Inferior parietal cortex (tissue), 1 donor: ENCODE data around the gene KIAA1614.
"Not testable (repeated sequence)": the region's sequence is repeated elsewhere in the genome, so short reads cannot be mapped to it uniquely, and the experiment has no call there.

Experiments used
- DNase-seq: peaks from one replicate; pipeline ENCODE4 v3.0.0-alpha.2; 2016; ENCODE audit errors: extremely low spot score

KIAA1614 gene

DNA sequence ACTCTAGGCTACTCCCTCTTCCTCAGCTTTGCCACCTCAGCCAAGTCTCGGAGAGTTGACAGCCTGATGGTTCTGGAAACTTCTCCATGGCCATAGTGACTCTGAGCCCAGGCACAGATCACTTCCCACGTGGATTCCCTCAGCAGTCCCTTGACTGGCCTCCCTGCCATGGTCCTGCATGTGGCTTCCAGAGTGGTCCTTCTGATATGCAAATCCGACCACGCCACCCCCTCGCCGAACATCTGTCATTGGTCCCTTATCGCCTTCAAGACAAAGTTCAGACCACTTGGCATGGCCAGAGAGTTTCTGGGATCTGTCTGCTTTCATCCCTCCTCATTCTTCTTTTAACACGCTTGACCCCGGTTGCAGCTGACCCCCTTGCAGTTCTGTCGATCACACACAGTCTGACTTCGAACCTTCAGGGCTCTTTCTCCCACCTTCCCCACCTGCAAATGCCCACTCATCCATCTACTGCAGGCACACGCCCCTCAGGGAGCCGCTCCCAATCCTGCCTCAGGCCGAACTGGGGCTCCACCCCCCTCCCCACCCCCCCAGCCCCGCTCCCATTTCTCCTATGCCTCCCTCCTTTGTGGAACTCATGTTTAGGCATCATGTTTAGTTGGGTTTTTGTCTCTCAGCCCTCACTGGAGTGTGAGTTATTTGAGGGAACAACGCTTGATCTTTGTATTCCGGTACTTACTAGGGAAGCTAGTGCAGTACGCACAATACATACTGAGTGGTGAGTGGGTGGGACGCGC lies 29.0 kb downstream of the KIAA1614 start:
- DNase-seq = no peak

DNA sequence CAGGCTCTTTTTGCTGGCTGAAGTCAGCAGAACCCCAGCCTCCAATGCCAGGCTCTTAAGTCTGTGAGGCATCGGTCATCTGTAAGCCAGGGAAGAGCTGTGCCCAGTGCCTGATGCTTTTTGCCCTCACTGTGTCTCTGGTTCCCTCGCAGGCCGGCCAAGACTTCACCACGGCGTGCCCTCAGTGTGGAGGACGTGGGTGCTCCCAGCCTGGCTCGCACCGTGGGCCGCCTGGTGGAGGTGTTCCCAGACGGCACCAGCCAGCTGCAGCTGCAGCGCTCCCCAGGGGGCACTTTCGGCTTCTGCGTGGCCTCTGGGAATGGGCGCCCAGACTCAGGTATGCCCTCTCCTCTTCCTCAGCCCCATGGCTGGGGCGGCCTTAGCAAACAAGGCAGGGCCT lies 32.5 kb downstream of the KIAA1614 start:
- no peak for DNase-seq

DNA sequence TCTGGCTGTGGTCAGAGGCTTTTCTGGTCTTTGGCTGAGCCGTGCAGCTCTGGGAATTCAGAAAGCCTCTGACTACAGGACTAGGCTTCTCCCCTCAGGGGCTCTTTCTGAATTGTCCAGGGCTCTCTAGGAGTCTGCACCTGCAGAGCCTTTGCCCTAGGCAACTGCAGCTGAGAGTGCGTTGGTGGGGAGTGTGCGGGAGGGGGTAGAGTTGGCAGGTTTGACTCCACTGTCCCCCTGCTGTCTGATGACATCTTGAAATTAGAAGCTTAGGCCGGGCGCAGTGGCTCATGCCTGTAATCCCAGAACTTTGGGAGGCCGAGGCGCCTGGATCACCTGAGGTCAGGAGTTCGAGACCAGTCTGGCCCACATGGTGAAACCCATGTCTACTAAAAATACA lies 32.9 kb downstream of the KIAA1614 start:
- DNase-seq = no peak

DNA sequence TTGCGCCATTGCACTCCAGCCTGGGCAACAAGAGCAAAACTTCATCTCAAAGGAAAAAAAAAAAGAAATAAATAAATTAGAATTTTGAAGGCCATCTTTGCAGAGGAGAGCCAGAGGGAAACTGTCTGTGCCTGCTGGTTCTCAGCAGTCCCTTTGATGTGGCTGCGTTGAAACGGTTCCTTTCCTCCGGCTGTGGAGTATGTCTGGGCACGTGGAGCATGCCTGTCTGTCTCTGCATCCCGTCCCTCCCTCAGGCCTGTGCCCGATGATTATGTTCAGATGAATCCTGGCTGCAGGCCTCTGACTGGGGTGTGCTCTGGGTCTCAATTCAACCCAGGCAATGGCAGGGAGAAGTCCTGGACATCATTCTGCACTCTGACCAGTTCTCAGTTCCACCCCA lies 33.4 kb downstream of the KIAA1614 start:
- no peak for DNase-seq

DNA sequence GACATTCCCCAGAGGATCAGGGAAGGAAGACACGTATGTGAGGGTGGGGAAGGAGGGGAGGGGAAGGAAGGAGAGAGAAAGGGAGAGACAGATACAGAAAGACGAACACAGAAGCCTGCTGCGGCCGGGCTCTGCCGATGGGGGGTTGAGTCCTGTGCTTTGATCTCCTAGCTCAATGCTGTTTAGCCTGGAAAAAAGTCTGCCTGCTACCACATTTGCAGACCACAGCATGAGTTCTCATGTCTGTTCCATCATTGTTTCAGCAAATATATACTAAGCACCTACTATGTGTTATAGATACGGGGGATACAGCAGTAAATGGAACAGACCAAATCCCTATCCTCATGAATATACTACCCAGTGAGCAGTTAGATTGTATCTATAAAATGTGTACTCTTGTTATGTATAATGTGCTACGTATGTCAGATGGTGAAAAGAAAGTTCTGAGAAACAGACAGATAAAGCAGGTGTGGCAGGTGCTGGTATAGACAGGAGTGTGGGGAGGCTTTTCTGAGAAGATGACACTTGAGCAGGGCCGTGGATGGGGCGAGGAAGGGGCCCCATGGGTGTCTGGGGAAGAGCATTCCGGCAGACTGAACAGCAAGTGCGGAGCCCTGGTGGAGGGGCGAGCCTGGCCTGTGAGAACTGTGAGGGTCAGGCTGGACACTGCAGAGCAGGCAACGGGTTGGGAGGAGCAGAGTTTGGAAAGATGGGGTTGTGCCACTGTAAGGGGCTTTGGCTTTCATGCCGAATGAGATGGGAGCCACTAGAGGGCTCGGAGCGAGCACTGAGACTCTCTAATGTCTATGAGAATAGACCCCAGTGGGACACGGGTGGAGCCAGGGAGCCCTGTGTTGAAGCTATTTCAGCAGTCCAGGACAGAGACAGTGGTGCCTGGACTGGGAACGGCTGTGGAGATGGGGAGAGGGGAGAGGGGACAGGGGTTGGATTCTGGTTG lies 34.1 kb downstream of the KIAA1614 start:
- no peak for DNase-seq

DNA sequence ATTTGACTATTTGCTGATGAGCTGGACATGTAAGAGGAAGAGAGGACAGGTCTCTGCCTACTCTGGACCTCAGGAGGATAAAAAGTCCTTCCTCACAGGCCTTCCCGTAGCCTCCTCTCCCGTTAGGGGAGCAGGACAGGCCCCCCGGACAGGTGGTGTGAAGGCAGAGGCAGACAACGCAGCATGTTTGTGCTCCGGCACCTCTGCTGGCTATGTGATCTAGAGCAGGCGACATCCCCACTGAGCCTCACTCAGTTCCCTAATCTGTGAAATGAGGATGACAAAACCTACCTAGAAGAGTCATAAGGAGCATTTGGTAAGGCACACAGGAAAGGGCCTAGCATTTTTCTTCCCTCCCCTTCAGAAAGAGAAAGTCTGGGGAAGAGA lies 34.8 kb downstream of the KIAA1614 start:
- DNase-seq = no peak

DNA sequence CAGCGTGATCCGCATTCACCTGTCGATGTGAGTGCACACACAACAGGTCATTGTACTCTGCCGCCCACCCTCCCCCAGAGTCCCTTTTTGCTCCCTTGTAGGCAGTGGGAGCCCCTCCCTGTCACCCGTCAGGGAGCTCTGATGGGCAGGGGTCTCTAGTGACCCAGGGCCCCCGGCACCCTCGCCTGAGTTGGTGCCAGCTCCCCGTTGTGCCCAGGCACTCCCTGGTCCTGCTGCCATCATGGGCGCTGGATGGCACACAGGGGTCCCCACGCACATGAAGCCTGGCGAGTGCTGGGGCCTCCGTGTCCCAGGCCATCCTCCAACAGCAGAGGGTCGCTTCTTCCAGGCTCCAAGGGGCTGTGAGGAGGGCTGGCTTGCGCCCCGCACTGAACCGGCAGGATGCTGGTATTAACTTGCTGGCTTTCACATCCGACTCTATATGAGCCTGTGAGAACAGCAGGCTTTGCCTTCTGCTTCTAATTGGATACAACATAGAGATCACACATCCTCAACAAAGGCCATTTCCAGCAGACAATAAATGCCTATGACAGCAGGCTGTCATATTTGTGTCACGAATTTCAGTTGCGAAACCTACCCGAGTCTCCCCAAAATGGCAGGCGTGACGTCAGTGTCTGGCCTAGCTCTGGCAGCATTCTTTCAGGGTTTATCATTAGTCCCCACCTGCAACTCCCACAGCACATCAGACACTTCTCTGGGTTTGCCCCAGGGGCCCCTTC lies 35.4 kb downstream of the KIAA1614 start:
- DNase-seq = no peak

DNA sequence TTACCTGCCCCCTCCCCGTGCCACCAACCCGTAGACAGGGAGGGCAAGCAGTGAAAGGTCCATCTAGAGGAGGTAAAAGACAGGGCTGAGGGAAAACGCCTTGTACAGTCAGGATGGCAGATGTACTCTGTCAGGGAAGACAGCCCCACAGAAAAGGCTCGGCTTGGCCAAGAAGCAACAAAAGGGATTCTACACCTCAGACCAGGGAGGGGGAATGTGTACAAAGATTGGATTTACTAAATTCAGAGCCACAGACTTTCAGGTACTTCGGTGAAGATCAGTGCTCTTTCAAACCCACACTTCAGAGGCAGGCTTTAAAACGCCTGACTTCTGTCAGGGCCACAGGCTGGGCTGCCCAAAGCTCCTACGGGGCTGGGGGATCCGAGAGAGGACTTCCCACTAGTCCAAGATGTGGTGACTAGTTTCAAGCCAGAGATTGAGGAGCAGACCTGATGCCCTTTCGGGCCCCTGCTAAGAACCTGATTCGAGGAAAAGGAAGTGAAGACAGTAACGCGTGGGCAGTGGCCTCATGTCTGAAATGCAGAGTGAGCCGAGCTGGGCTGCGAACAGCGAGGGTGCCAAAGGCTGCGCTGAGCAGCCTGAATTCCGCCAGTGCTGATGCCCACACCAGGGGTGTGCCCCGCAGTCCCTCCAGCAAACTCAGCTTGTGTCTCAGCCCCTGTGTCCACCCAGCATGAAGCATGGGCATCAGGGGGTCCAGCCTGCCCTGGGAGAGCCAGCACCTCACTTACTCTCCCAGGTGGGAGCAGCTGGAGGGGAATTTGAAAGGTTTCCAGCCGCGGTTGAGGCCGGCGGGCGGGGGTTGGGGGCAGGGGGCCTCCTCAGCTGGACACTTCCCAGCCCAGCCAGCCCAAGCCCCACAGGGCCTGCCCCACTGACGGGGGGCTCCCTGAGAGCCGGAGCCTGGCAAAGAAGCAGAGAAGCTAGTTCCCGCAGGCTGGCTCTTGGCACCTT lies 36.2 kb downstream of the KIAA1614 start:
- no peak for DNase-seq

DNA sequence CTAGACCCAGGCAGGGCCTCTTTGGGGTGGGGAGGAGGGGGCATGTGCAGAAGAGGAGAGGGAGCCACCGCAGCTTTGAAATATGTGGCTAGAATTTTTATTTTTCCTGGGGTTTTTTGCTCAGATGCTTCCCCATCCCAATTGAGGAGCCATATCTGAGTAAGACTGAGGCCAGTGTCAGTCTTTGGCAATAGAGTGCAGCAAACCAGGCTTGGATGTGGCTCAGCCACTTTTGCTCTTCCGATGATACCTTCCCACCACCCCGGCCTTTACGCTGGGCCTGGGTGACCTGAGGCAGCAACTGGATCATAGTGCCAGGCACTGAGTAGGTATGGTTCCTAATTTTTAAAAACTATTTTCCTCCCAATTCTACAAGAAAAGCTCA lies 36.9 kb downstream of the KIAA1614 start:
- no peak for DNase-seq

DNA sequence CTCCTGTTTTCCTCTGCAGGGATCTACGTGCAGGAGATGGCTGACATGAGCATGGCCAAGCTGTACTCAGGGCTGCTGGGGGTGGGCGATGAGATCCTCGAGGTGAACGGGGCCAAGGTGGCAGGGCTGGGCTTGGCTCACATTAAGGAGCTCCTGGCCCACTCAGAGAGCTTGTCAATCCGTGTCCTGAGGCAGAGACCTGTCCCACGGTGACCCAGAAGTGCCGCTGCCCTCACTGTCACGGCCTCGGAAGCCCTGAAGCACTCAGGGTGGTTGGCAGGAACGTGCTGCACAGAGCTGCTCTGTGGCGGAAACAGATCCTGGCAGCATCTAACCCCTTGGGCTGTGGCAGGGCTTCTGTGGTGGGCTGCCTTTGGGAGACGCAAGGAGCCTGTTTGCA lies 37.6 kb downstream of the KIAA1614 start:
- no peak for DNase-seq

DNA sequence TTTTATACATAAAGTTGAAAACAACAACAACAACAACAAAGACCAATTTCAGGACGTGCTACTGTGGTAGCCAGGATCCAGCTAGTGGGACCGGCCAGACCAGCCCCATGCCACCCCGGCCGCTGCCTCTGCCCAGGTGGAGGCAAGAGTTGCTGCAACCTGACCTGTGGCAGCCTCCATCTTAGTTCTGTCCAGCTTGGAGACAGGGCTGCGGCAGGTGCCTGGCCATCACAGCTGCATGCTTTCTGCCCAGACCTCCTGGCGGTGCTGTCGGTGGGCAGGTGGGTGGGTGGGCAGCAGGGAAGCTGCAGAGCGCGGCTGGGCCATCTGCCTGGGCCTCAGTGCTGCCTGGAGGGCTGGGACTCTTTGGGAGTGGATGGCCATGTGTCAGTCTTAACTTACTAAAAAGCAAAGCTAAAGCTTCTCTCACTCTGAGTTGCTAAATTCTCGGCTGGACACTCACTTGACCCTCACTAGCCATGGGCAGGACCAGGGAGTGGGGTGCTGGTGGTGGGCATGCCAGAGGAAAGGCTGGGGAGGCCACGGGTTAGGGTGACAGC lies 38.6 kb downstream of the KIAA1614 start:
- no peak for DNase-seq

DNA sequence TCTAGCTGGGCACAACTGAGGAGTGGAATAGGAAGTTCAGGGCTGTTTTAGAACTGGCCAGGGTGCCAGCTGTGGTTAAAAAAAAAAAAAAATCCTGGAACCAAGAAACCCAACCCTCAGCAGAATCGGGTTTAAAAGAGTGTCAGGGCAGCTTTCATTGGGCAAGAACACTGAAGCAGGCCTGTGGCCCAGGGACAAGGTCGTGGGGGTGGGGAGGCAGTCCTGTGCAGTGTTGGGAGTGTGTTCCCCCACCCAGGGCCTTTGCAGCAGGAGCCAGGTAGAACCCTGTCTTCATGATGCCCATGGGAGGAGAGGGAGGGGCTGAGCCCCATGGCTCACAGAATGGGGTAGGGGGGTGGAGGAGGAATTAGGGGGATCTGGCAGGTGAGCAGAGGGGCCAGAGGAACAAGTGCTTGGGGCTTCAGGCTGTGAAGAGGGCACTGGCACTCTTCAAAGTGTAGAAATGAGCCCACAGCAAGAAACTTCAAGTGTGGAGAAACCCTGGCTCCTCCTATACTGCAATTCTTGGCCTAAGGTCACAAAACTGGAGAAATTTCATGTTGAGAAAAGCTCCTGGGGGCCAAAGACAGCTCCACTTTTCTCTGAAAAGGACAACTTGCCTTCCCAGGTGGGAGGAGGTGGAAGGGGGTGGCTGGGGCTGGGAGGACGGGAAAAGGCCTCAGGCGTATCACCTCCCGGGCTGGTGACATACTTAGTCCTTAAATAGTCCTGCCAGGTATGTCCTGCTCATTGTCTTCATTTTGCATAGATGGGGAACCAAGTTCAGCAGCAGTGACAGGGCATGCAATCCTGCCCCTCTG lies 39.3 kb downstream of the KIAA1614 start:
- no peak for DNase-seq

DNA sequence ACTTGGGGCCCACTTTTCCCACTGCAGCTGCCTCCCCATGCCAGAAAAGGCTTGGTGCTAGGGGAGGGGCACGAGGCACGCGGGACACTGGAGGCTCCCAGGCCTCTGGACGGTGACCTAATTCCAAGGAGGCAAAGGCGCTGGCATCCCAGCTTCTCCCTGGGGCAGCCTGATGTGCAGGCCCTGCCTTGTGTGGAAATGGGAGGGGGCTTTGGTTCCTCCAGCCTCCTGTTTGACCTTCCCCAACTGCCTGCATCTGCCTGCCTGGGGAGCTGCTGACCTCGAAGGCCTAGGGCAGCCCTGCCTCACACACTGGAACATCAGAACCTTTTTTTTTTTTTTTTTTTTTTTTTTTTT lies 39.9 kb downstream of the KIAA1614 start:
- no peak for DNase-seq

DNA sequence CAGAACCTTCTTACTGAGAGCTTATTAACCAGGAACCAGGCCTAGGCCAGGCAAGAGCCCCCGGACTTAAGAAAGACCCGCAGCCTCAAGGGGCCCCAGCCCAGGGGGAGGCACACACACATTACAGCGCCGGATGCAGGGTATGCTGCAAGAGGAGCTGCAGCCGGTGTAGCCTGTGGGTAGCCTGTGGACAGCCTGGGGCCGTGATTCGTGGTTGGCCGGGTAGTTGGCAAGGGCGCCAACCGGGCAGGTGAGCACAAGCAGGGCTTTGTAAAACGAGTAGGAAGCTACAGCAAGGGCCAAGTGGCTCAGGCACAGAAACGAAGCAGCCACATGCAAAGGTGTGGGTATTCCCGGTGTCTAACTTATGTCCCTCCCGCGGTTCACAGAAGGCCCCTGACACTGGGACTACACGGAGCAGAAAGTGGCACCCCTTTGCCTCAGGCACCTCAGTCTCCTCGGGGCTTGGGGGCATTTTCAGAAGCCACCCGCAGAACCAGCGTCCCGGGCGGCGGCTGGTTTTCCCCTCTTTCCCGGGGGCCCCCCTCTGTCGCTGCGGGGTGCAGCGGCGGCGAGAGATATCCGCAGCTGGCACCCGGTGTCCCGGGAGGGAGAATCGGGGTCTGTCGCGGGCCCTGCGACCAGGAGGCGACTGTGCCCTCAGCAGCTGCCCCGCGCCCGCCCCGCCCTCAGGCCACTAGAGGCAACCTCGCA lies 40.8 kb downstream of the KIAA1614 start:
- DNase-seq = no peak

DNA sequence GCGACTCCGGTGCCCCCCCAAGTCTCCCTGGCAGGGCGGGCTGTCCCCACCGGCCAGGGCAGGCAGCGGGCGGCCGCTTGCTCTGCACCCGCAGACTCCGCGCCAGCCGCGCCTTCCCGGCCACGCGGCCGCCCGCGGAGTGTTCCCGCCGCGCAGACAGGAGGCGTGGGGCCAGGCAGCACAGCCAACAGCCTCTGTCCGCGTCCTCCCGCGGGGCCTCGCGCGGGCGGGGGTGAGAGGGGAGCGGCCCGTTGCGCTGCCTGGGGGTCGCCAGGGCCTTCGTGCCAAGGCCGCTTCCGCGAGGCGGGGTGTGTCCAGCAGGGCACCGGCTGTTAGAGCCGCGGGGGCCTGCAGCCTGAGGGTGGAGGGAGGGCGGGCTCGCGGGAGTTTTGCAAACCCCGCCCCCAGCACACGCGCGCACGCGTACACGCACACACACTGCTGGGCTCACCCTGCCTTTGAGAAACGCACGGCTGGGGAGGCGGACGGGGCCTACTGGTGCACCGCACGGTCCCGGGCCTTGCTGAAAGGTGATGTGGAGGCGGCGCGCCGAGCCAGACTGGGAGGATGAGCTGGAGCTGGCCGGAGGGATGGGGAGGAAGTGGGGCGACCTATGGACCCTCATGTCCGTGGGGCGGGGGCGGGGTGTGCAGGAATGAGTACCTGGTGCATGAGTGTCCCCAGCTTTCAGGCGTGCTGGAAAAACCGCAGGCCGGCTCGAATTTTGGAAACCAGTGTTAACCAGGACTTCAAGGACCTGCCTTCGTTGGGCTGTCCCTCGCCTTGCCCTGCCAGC lies 41.5 kb downstream of the KIAA1614 start:
- DNase-seq = no peak

DNA sequence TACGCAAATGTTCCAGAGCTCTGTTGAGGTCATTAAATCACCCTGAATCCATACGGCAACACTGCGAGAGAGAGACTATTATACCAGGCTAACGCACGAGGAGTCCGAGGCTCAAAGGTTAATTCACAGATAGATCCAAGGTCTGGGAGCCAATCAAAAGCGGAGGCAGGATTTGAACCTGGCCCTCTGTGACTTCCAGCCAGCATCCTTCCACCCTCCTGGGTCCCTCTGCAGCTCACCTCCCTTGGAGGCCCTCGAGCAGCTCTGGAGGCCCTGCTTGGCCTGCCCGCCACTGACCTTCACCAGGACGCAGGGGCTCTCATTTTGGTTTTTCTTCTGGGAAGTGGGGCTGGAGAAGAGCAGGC lies 42.1 kb downstream of the KIAA1614 start:
- no peak for DNase-seq

DNA sequence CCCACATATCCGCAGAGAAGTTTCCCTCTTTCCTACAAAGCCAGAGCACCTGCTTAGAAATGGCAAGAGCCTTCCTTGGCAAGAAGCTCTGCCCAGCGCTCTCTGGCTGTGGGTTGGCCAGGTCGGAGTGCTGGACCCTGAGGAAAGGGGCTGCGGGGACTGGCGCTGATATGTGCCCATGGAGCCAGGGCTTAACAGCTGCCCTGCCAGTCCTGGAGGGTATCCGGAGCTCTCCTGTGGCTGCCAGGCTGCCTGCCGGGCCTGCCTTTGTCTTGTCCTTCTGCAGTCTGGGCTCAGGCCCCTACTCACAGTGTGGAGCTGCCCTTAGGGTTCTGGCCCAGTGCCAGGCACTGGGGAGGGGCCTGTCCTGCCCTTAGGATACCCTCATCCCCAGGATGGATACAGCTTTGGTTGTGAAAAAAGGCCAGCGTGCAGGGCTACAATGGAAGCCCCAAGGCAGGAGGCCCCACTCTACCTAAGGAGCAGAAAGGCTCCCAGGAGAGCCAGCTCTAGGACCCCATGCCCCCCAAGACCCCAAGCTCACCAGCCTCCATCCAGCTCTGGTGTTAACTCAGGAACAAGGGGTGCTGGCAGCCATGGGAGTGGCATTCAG lies 43.4 kb downstream of the KIAA1614 start:
- DNase-seq = no peak

DNA sequence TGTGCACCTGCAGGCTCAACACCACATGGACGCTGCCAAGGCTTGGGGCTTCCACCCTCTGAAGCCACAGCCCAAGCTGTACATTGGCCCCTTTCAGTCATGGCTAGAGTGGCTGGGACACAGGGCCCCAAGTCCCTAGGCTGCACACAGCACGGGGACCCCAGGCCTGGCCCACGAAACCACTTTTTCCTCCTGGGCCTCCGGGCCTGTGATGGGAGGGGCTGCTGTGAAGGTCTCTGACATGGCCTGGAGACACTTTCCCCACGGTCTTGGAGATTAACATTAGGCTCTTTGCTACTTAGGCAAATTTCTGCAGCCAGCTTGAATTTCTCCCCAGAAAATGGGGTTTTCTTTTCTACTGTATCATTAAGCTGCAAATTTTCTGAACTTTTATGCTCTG lies 46.9 kb downstream of the KIAA1614 start:
- not testable (repeated sequence) for DNase-seq
